Endothelial cell of umbilical vein (primary cell): ENCODE data around the gene TFAP2E. TPM values are rescaled to one million over a fixed set of nuclear protein-coding genes. Genes with fewer than 3 reads are reported as not detected.
"Not testable (repeated sequence)": the region's sequence is repeated elsewhere in the genome, so short reads cannot be mapped to it uniquely, and the experiment has no call there.

Experiments used
- BruUV-seq: library from RNA; stranded (reverse); fragments of 400-500 nt; replicated peaks from 2 replicates; lab custom pipeline; 2021; lab: Mats Ljungman, UMichigan
- CTCF ChIA-PET: fragments of 300-600, 350-600 bp; sonication (Branson Sonifier 250); formaldehyde crosslinking; loops from one replicate; lab custom pipeline; 2021; ENCODE audit warnings: antibody characterized with exemption, inconsistent platforms; lab: Charles Lee
- POLR2A ChIA-PET: fragments of 300-600, 350-600 bp; sonication (Branson Sonifier 250); formaldehyde crosslinking; loops from one replicate; lab custom pipeline; 2021; ENCODE audit warnings: antibody characterized with exemption, inconsistent platforms; lab: Charles Lee
- DNase-seq: peaks from one replicate; pipeline ENCODE4 v3.0.0-alpha.2; 2011; ENCODE audit warnings: low read depth, low spot score
- FAIRE-seq: peaks from 2 replicates; lab custom pipeline; 2011; peaks lifted over from hg19 to GRCh38; lab: Jason Lieb, UNC
- H2AFZ ChIP-seq: 2 replicates; pipeline ENCODE4 v1.6.0; 2012; ENCODE audit warnings: low read depth, low read length, control low read depth, inconsistent platforms
- H3K27ac ChIP-seq: 2 replicates; pipeline ENCODE4 v1.5.1; 2011; ENCODE audit warnings: low read depth, mild to moderate bottlenecking, control low read depth, low read length, moderate library complexity; ENCODE audit not compliant: insufficient read depth
- H3K27me3 ChIP-seq, 2 experiments: 2 replicates each; pipeline versions ENCODE4 v1.6.0 to v1.6.1; 2011; ENCODE audit warnings: low read length in 2 of 2, mixed read lengths in 1 of 2; ENCODE audit not compliant: control insufficient read depth in 2 of 2, insufficient read depth in 2 of 2
- H3K36me3 ChIP-seq, 2 experiments: 2 replicates in 1 of 2; 3 replicates in 1 of 2; pipeline ENCODE4 v1.5.1; 2011; ENCODE audit warnings: low read length in 2 of 2, mild to moderate bottlenecking in 1 of 2, moderate library complexity in 1 of 2; ENCODE audit not compliant: control insufficient read depth in 2 of 2, insufficient read depth in 2 of 2; ENCODE audit errors: extremely low read depth in 1 of 2
- H3K4me1 ChIP-seq: 3 replicates; pipeline ENCODE4 v1.5.1; 2011; ENCODE audit warnings: mild to moderate bottlenecking, low read length; ENCODE audit not compliant: control insufficient read depth, insufficient read depth; ENCODE audit errors: extremely low read depth
- H3K4me2 ChIP-seq: 2 replicates; pipeline ENCODE4 v1.6.1; 2011; ENCODE audit warnings: low read length, control low read depth, mixed read lengths; ENCODE audit not compliant: insufficient read depth
- H3K4me3 ChIP-seq, 3 experiments: fragments of 200-600 bp in 1 of 3; sonication (generic), shearing (Covaris generic) in 1 of 3; replicated peaks in 1 of 3; 2 replicates each; pipeline ENCODE4 v1.5.1; 2011 to 2016; ENCODE audit warnings: control low read depth in 3 of 3, low read length in 3 of 3, mild to moderate bottlenecking in 2 of 3, inconsistent platforms in 1 of 3, low read depth in 1 of 3, moderate library complexity in 1 of 3; ENCODE audit not compliant: insufficient read depth in 1 of 3
- H3K79me2 ChIP-seq: 2 replicates; pipeline ENCODE4 v1.6.0; 2012; ENCODE audit warnings: low read length, inconsistent platforms; ENCODE audit not compliant: control insufficient read depth, insufficient read depth
- H3K9ac ChIP-seq: replicated peaks from 2 replicates; pipeline ENCODE3; 2011; ENCODE audit warnings: low read length, control low read depth; ENCODE audit not compliant: insufficient read depth; ENCODE audit errors: extremely low read depth
- H3K9me1 ChIP-seq: replicated peaks from 3 replicates; pipeline ENCODE4 v1.6.0; 2011; ENCODE audit warnings: mild to moderate bottlenecking, low read length; ENCODE audit not compliant: control insufficient read depth, insufficient read depth; ENCODE audit errors: extremely low read depth
- H3K9me3 ChIP-seq: replicated peaks from 2 replicates; pipeline ENCODE4 v1.5.1; 2012; ENCODE audit warnings: low read length, inconsistent platforms; ENCODE audit not compliant: control insufficient read depth, insufficient read depth
- H4K20me1 ChIP-seq: replicated peaks from 2 replicates; pipeline ENCODE3; 2011; ENCODE audit warnings: mild to moderate bottlenecking, low read length; ENCODE audit not compliant: control insufficient read depth, insufficient read depth; ENCODE audit errors: extremely low read depth
- EZH2 ChIP-seq: IDR thresholded peaks from 2 replicates; pipeline ENCODE4 v1.6.1; 2012; ENCODE audit warnings: borderline replicate concordance, low read depth, mild to moderate bottlenecking, moderate library complexity, low read length, inconsistent platforms; ENCODE audit not compliant: severe bottlenecking
- FOS ChIP-seq: IDR thresholded peaks from 2 replicates; pipeline ENCODE4 v1.6.1; 2011; ENCODE audit warnings: mild to moderate bottlenecking, low read length, moderate library complexity, borderline replicate concordance; ENCODE audit not compliant: insufficient read depth
- GATA2 ChIP-seq: IDR thresholded peaks from 2 replicates; pipeline ENCODE4 v1.7.0; 2011; ENCODE audit warnings: low read depth, mild to moderate bottlenecking, moderate library complexity, mixed read lengths, low read length; ENCODE audit not compliant: insufficient read length, insufficient read depth
- JUN ChIP-seq: IDR thresholded peaks from 2 replicates; pipeline ENCODE4 v1.6.1; 2011; ENCODE audit warnings: borderline replicate concordance, low read depth; ENCODE audit not compliant: insufficient read length, insufficient read depth
- MYC ChIP-seq: IDR thresholded peaks from one replicate; pipeline ENCODE4 v1.6.1; 2011; ENCODE audit warnings: mild to moderate bottlenecking, low read depth, low read length
- POLR2AphosphoS5 ChIP-seq: IDR thresholded peaks from 2 replicates; pipeline ENCODE4 v1.6.1; 2012; ENCODE audit warnings: low read depth, mild to moderate bottlenecking, control low read depth, low read length, moderate library complexity; ENCODE audit not compliant: insufficient read depth
- dilution Hi-C: fragments of 300-500 bp; cut with MboI; formaldehyde crosslinking; loops from one replicate; pipeline ENCODE4 v1.15.0; 2019; ENCODE audit warnings: low sequenced_read_pairs; ENCODE audit not compliant: extremely low pct_ligation_motif_present
- intact Hi-C: fragments of 100-400 bp; cut with micrococcal nuclease; formaldehyde crosslinking; loops from one replicate; pipeline ENCODE4 v1.10.0; 2022
- polyA plus RNA-seq, 4 experiments: library from polyadenylated mRNA; depleted of rRNA in 3 of 4; stranded (reverse) in 3 of 4; unstranded in 1 of 4; fragments of >200 nt; gene quantifications; 2 replicates each; pipeline versions ENCODE4 v1.2.1 to v1.2.3, GENCODE V29; 2011 to 2012; ENCODE audit warnings: missing spikeins in 1 of 4
- total RNA-seq: library from RNA; stranded (reverse); gene quantifications from 2 replicates; pipeline ENCODE4 v1.2.3, GENCODE V29; 2021

Gene TFAP2E
- total and polyA plus RNA-seq, 2 donors (not counting 3 experiments of a cell fraction or from before 2014, with no cell fraction given): 0.06 TPM; not detected in 1

DNA sequence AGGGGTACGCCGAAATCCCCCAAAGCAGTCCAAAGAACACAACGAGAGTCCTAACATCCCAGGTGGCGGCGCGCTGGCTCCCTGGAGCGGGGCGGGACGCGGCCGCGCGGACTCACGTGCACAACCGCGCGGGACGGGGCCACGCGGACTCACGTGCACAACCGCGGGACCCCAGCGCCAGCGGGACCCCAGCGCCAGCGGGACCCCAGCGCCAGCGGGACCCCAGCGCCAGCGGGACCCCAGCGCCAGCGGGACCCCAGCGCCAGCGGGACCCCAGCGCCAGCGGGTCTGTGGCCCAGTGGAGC, 3.6 kb downstream of the TFAP2E start:
- peaks cover 36 to 58% of the 10 kb centered on the region in 2 experiments for H3K27me3 ChIP-seq
- not testable (repeated sequence) for H2AFZ ChIP-seq

DNA sequence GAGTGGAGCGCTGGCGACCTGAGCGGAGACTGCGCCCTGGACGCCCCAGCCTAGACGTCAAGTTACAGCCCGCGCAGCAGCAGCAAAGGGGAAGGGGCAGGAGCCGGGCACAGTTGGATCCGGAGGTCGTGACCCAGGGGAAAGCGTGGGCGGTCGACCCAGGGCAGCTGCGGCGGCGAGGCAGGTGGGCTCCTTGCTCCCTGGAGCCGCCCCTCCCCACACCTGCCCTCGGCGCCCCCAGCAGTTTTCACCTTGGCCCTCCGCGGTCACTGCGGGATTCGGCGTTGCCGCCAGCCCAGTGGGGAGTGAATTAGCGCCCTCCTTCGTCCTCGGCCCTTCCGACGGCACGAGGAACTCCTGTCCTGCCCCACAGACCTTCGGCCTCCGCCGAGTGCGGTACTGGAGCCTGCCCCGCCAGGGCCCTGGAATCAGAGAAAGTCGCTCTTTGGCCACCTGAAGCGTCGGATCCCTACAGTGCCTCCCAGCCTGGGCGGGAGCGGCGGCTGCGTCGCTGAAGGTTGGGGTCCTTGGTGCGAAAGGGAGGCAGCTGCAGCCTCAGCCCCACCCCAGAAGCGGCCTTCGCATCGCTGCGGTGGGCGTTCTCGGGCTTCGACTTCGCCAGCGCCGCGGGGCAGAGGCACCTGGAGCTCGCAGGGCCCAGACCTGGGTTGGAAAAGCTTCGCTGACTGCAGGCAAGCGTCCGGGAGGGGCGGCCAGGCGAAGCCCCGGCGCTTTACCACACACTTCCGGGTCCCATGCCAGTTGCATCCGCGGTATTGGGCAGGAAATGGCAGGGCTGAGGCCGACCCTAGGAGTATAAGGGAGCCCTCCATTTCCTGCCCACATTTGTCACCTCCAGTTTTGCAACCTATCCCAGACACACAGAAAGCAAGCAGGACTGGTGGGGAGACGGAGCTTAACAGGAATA, 4.2 kb downstream of the TFAP2E start:
- FAIRE-seq: peak; percentile 65
- BruUV-seq: no TSS peak
- peak; percentile 37 for DNase-seq
- dilution Hi-C loops: no loop called here
- Histone ChIP-seq H2AFZ (peak overlapping the region; percentile 77), H3K4me1 (peaks cover 9% of the 10 kb centered on the region), H3K79me2 (no peaks in the 10 kb centered on the region), H3K4me2 (peak overlapping the region; percentile 50), H3K4me3 (peak overlapping the region in 1 of 3 experiments; percentile 9), H3K9me1 (no peaks in the 10 kb centered on the region), H3K36me3 (no peaks in the 10 kb centered on the region), H4K20me1 (no peaks in the 10 kb centered on the region), H3K27ac (no peak overlapping the region), H3K9ac (no peak overlapping the region), H3K9me3 (no peaks in the 10 kb centered on the region), H3K27me3 (peaks cover 30 to 52% of the 10 kb centered on the region in 2 experiments)
- ChIA-PET CTCF (interaction anchor here (0.7 to 2.7 kb wide), 11 partner anchors 9 to 199 kb away, joined by 3 to 17 read pairs (median 4); partner anchors contain the start of gene CLSPN), POLR2A (no interaction called here)
- no peak for TF ChIP-seq POLR2AphosphoS5
- TF ChIP-seq JUN: no peak
- TF ChIP-seq MYC: no peak
- no peak for TF ChIP-seq FOS
- peak; percentile 99 for TF ChIP-seq EZH2
- no peak for TF ChIP-seq GATA2
- intact Hi-C loops: no loop called here

More for the DNA sequence above, 3.6 kb downstream of the TFAP2E start:
- H4K20me1 ChIP-seq, H3K9me1 ChIP-seq, POLR2A ChIA-PET, FAIRE-seq, dilution Hi-C loops, H3K36me3 ChIP-seq, H3K9me3 ChIP-seq, H3K4me1 ChIP-seq, H3K9ac ChIP-seq, H3K79me2 ChIP-seq, H3K4me2 ChIP-seq, BruUV-seq, intact Hi-C loops, H3K27ac ChIP-seq, H3K4me3 ChIP-seq, DNase-seq: not testable (repeated sequence)
- CTCF ChIA-PET: interaction anchor here (1.1 kb wide), 1 partner anchor 138 kb away, joined by 3 read pairs; no protein-coding TSS in a partner anchor
- peak; percentile 96 for TF ChIP-seq EZH2
